DOHH2 (cell line): ENCODE results near the gene STX7.
"Not testable (repeated sequence)": the region's sequence is repeated elsewhere in the genome, so short reads cannot be mapped to it uniquely, and the experiment has no call there.

Experiments used
- H3F3A ChIP-seq: fragments of 200-600 bp; sonication (generic), shearing (Covaris generic); 2 replicates; pipeline ENCODE4 v1.6.0; 2016; ENCODE audit warnings: antibody characterized with exemption, mild to moderate bottlenecking; ENCODE audit not compliant: control insufficient read depth, insufficient read depth
- H3K27ac ChIP-seq: fragments of 200-600 bp; sonication (generic); 2 replicates; pipeline ENCODE4 v1.5.1; 2014; ENCODE audit warnings: low read depth, mild to moderate bottlenecking, low read length, moderate library complexity
- H3K27me3 ChIP-seq: fragments of 200-600 bp; sonication (generic); 2 replicates; pipeline ENCODE4 v1.6.1; 2014; ENCODE audit warnings: mild to moderate bottlenecking, low read length, mixed read lengths; ENCODE audit not compliant: control insufficient read depth
- H3K36me3 ChIP-seq: fragments of 200-600 bp; sonication (generic); 2 replicates; pipeline ENCODE4 v1.6.1; 2014; ENCODE audit warnings: mild to moderate bottlenecking, low read length, moderate library complexity, mixed read lengths; ENCODE audit not compliant: control insufficient read depth
- H3K4me1 ChIP-seq: fragments of 200-600 bp; sonication (generic); 2 replicates; pipeline ENCODE4 v1.6.1; 2014; ENCODE audit warnings: mild to moderate bottlenecking, low read length, mixed read lengths; ENCODE audit not compliant: control insufficient read depth
- H3K4me2 ChIP-seq: fragments of 200-600 bp; sonication (generic); 2 replicates; pipeline ENCODE4 v1.6.0; 2014; ENCODE audit warnings: mild to moderate bottlenecking, low read length, moderate library complexity
- H3K4me3 ChIP-seq: fragments of 200-600 bp; sonication (generic); 2 replicates; pipeline ENCODE4 v1.5.1; 2014; ENCODE audit warnings: mild to moderate bottlenecking, low read length, mixed read lengths
- H3K79me2 ChIP-seq: fragments of 200-600 bp; sonication (generic); 2 replicates; pipeline ENCODE4 v1.6.1; 2014; ENCODE audit warnings: mild to moderate bottlenecking, low read length, mixed read lengths; ENCODE audit not compliant: control insufficient read depth
- H3K9me2 ChIP-seq: fragments of 200-600 bp; sonication (generic); replicated peaks from 2 replicates; pipeline ENCODE4 v1.6.1; 2014; ENCODE audit warnings: mild to moderate bottlenecking, low read length, mixed read lengths; ENCODE audit not compliant: control insufficient read depth
- H3K9me3 ChIP-seq: fragments of 200-600 bp; sonication (generic); 2 replicates; pipeline ENCODE4 v1.6.1; 2014; ENCODE audit warnings: antibody characterized with exemption, low read length, mixed read lengths; ENCODE audit not compliant: control insufficient read depth, insufficient read depth
- H4K20me1 ChIP-seq: fragments of 200-600 bp; sonication (generic); 2 replicates; pipeline ENCODE4 v1.6.0; 2014; ENCODE audit warnings: low read depth, mild to moderate bottlenecking, antibody characterized with exemption, low read length, moderate library complexity; ENCODE audit not compliant: control insufficient read depth, insufficient read depth
- CTCF ChIP-seq: fragments of 200-600 bp; sonication (generic); IDR thresholded peaks from one replicate; pipeline ENCODE4 v1.5.1; 2014; ENCODE audit warnings: antibody characterized with exemption, mild to moderate bottlenecking, low read depth, low read length; ENCODE audit not compliant: poor library complexity, severe bottlenecking
- EZH2phosphoT487 ChIP-seq: fragments of 200-600 bp; sonication (generic); IDR thresholded peaks from 2 replicates; pipeline ENCODE4 v1.6.1; 2017; ENCODE audit warnings: borderline replicate concordance, mild to moderate bottlenecking, antibody characterized with exemption, low read length, moderate library complexity, mixed read lengths

STX7 gene, protein sequence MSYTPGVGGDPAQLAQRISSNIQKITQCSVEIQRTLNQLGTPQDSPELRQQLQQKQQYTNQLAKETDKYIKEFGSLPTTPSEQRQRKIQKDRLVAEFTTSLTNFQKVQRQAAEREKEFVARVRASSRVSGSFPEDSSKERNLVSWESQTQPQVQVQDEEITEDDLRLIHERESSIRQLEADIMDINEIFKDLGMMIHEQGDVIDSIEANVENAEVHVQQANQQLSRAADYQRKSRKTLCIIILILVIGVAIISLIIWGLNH

GRCh38 chr6:132512638-132513632, at the start of gene STX7:
Gene STX7, minus strand, starts transcription at chr6:132513116. Its CDS starts 9,586 bp downstream, at chr6:132503530.
- peaks cover 40% of the 10 kb centered on the region for H3K36me3 ChIP-seq
- no peaks in the 10 kb centered on the region for H3K27me3 ChIP-seq
- H4K20me1 ChIP-seq = no peaks in the 10 kb centered on the region
- H3K4me3 ChIP-seq = peak within 1 kb of the TSS; percentile 84
- peaks cover 56% of the 10 kb centered on the region for H3K4me1 ChIP-seq
- H3F3A ChIP-seq = peaks cover 12% of the 10 kb centered on the region; the same call in 1 of the 2 replicates
- H3K9me2 ChIP-seq = no peaks in the 10 kb centered on the region
- H3K27ac ChIP-seq = peak within 1 kb of the TSS; percentile 88
- H3K9me3 ChIP-seq = no peaks in the 10 kb centered on the region
- TF ChIP-seq EZH2phosphoT487 = no peak
- no peak for TF ChIP-seq CTCF
- peak within 1 kb of the TSS; percentile 93 for H3K4me2 ChIP-seq
- peaks cover 58% of the 10 kb centered on the region for H3K79me2 ChIP-seq

DNA sequence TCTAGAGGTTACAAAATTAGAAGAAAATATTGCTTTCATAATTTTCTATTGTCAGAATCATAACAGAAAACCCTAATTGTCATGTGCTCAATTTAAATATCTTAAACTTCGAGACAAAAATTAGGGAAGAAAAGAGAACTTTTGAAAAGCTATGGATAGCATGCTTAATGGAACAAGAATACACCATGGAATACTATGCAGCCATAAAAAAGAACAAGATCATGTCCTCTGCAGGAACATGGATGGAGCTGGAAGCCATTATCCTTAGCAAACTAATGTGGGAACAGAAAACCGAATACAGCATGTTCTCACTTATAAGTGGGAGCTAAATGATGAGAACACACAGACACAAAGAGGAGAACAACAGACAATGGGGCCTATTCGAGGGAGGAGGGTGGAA, 47.2 kb upstream of the STX7 start:
- H3K9me2 ChIP-seq, H3K36me3 ChIP-seq, H3F3A ChIP-seq, H3K4me3 ChIP-seq, H4K20me1 ChIP-seq, H3K9me3 ChIP-seq, H3K79me2 ChIP-seq, H3K27ac ChIP-seq, H3K4me2 ChIP-seq, H3K27me3 ChIP-seq, H3K4me1 ChIP-seq: not testable (repeated sequence)

GRCh38 chr6:132552372-132552771, 39.5 kb upstream of the STX7 start, which contains the start of gene TAAR8:
Gene TAAR8, plus strand, starts transcription at chr6:132552672. Its CDS starts 21 bp downstream, at chr6:132552693.
- Histone ChIP-seq H4K20me1 (no peaks in the 10 kb centered on the region), H3K27me3 (no peaks in the 10 kb centered on the region), H3K9me2 (no peaks in the 10 kb centered on the region), H3K9me3 (no peaks in the 10 kb centered on the region), H3K4me1 (no peaks in the 10 kb centered on the region), H3K27ac (no peak within 1 kb of the TSS), H3K4me2 (no peak within 1 kb of the TSS), H3K36me3 (no peaks in the 10 kb centered on the region), H3K4me3 (no peak within 1 kb of the TSS), H3K79me2 (no peaks in the 10 kb centered on the region), H3F3A (no peaks in the 10 kb centered on the region)
- TF ChIP-seq CTCF = no peak
- no peak for TF ChIP-seq EZH2phosphoT487

DNA sequence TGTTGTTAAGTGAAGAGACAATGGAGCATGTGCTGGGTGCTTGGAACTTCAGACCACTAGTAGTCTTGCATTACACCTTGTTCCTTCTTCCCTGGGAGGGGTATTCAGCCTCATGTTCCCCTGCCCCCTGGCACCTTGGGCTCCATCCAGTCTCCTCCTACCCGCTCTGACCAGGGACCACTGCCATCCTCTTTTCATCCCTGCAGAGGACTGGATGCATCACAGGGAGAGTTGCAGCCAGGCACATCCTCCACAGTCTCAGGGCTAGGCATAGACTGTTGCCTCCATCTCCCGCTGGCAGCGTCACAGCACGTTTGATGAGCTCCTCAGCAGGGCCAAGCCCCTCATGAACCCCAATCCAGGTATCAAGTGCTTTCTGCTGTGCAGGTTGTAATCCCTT, 38.3 kb upstream of the STX7 start:
- Histone ChIP-seq H3K36me3 (no peaks in the 10 kb centered on the region), H3K27ac (no peak overlapping the region), H3K4me1 (no peaks in the 10 kb centered on the region), H3K9me3 (no peaks in the 10 kb centered on the region), H3F3A (no peaks in the 10 kb centered on the region), H3K27me3 (no peaks in the 10 kb centered on the region), H3K9me2 (no peaks in the 10 kb centered on the region), H4K20me1 (no peaks in the 10 kb centered on the region), H3K4me3 (no peak overlapping the region), H3K79me2 (no peaks in the 10 kb centered on the region), H3K4me2 (no peak overlapping the region)
- TF ChIP-seq EZH2phosphoT487 (no peak), CTCF (no peak)
